ENCODE results near the gene DCDC1. TPM values are rescaled to one million over a fixed set of nuclear protein-coding genes. Genes with fewer than 3 reads are reported as not detected.

Gene DCDC1
- polyA plus RNA-seq, 2 of the 4 experiments (the other 2 are of a cell fraction): 2.8 to 9.5 TPM

GRCh38 chr11:30991802-30992512, 377.6 kb downstream of the DCDC1 start:
- H3K4me2 ChIP-seq: peak overlapping the region; percentile 60
- peak overlapping the region; percentile 22 for H3K4me3 ChIP-seq
- no peaks in the 10 kb centered on the region for H3K9me3 ChIP-seq
- WGBS (ENCODE audit: missing lambda C conversion rate): 28% methylated on average over 2 of the region's 2 CpGs
- ChIA-PET POLR2A (interaction anchor here (1.5 kb wide), 1 partner anchor 78 kb away, joined by 3 read pairs; no protein-coding TSS in a partner anchor), CTCF (no interaction called here)
- H3K27ac ChIP-seq: peak overlapping the region; percentile 75 to 80
- TF ChIP-seq USF2 (IDR thresholded peaks at IDR 0.05) (no peak), KDM1A (IDR thresholded peaks at IDR 0.05; ENCODE audit: low read depth) (no peak), HOXB5 (CRISPR knock-in tag; IDR thresholded peaks at IDR 0.05) (no peak), ZFP36 (IDR thresholded peaks at IDR 0.05; ENCODE audit: borderline replicate concordance, partially characterized antibody) (no peak), PBX3 (IDR thresholded peaks at IDR 0.05) (no peak), FOSB (CRISPR knock-in tag; IDR thresholded peaks at IDR 0.05) (no peak), CTCF (IDR thresholded peaks at IDR 0.05) (no peak), BCL3 (IDR thresholded peaks at IDR 0.05) (no peak), ESRRA (IDR thresholded peaks at IDR 0.05; ENCODE audit: borderline replicate concordance, low read length) (no peak), RARB (CRISPR knock-in tag; IDR thresholded peaks at IDR 0.05) (no peak)
- FAIRE-seq (no peak), DNase-seq (ENCODE audit: low read depth in 1 of 2, low spot score in 1 of 2) (peak in 1 of 2 experiments; percentile 9), ATAC-seq (peak; percentile 73 to 76)
- H3K4me1 ChIP-seq: peaks cover 46% of the 10 kb centered on the region

GRCh38 chr11:30991376-30991775, 378.2 kb downstream of the DCDC1 start:
- DNase-seq (ENCODE audit: low read depth in 1 of 2, low spot score in 1 of 2) (peak in 1 of 2 experiments; percentile 24), FAIRE-seq (no peak), ATAC-seq (peak; percentile 36 to 42; a peak in 2 of 6 replicates)
- H3K9me3 ChIP-seq: no peaks in the 10 kb centered on the region
- POLR2A ChIA-PET: no interaction called here
- 13% methylated on average over 4 of the region's 4 CpGs for WGBS (ENCODE audit: missing lambda C conversion rate)
- H3K4me1 ChIP-seq: peaks cover 46% of the 10 kb centered on the region
- H3K4me2 ChIP-seq: peak overlapping the region; percentile 60
- TF ChIP-seq HMGXB4 (CRISPR knock-in tag; IDR thresholded peaks at IDR 0.05; ENCODE audit: borderline replicate concordance) (no peak), PBX3 (IDR thresholded peaks at IDR 0.05) (no peak), EHMT2 (IDR thresholded peaks at IDR 0.05; ENCODE audit: low read depth) (no peak), ZSCAN20 (CRISPR knock-in tag; IDR thresholded peaks at IDR 0.05) (no peak), MAFK (IDR thresholded peaks at IDR 0.05; ENCODE audit: partially characterized antibody) (no peak), CBX2 (IDR thresholded peaks at IDR 0.05; ENCODE audit: borderline replicate concordance, low read depth) (no peak), HOXB5 (CRISPR knock-in tag; IDR thresholded peaks at IDR 0.05) (no peak), TFCP2L1 (CRISPR knock-in tag; IDR thresholded peaks at IDR 0.05) (no peak), BHLHE40 (IDR thresholded peaks at IDR 0.05; ENCODE audit: low read depth, low read length) (no peak), TP53 (CRISPR knock-in tag; IDR thresholded peaks at IDR 0.05) (no peak), MYC (IDR thresholded peaks at IDR 0.05; ENCODE audit: borderline replicate concordance, low read length) (no peak), NR3C1 (IDR thresholded peaks at IDR 0.05) (no peak), NFE2L2 (conservative IDR thresholded peaks at IDR 0.05; ENCODE audit: low read length) (no peak), ZNF302 (CRISPR knock-in tag; IDR thresholded peaks at IDR 0.05) (no peak), RCOR1 (IDR thresholded peaks at IDR 0.05; ENCODE audit: low read depth, low read length) (no peak), ELK1 (IDR thresholded peaks at IDR 0.05; ENCODE audit: low read depth, low read length) (no peak)
- peak overlapping the region; percentile 22; the same call in 2 of the 3 replicates for H3K4me3 ChIP-seq
- CTCF ChIA-PET: no interaction called here
- H3K27ac ChIP-seq: peak overlapping the region; percentile 75 to 78

Measured in A549 (cell line).